Skeletal muscle tissue (tissue), 4 donors: ENCODE data around the gene MIDN. TPM values are rescaled to one million over a fixed set of nuclear protein-coding genes. Genes with fewer than 3 reads are reported as not detected.

Experiments
- H3K27ac ChIP-seq: one replicate; pipeline ENCODE4 v1.7.0; 2013; ENCODE audit warnings: mild to moderate bottlenecking, low read depth, low read length, inconsistent platforms
- H3K27me3 ChIP-seq, 3 donors: one replicate each; pipeline ENCODE4 v1.7.0; 2013; ENCODE audit warnings: low read length in 3 of 3; ENCODE audit not compliant: control insufficient read depth in 3 of 3, insufficient read depth in 3 of 3
- H3K36me3 ChIP-seq, 3 donors: one replicate each; pipeline ENCODE4 v1.7.0; 2013; ENCODE audit warnings: low read length in 3 of 3; ENCODE audit not compliant: control insufficient read depth in 3 of 3, insufficient read depth in 3 of 3
- H3K4me1 ChIP-seq, 3 donors: one replicate each; pipeline ENCODE4 v1.7.0; 2013; ENCODE audit warnings: low read length in 3 of 3, mild to moderate bottlenecking in 3 of 3; ENCODE audit not compliant: control insufficient read depth in 3 of 3, insufficient read depth in 3 of 3
- H3K4me3 ChIP-seq, 3 donors: one replicate each; pipeline ENCODE4 v1.7.0; 2013; ENCODE audit warnings: low read length in 3 of 3
- H3K9ac ChIP-seq, 3 donors: one replicate each; pipeline ENCODE4 v1.7.0; 2013; ENCODE audit warnings: low read length in 3 of 3, mild to moderate bottlenecking in 3 of 3, moderate library complexity in 2 of 3, low read depth in 1 of 3
- H3K9me3 ChIP-seq, 3 donors: one replicate each; pipeline ENCODE4 v1.7.0; 2013; ENCODE audit warnings: low read length in 3 of 3; ENCODE audit not compliant: control insufficient read depth in 3 of 3
- total RNA-seq: library from RNA; depleted of rRNA; stranded (reverse); fragments of >200 nt; gene quantifications from one replicate; pipeline ENCODE4 v1.2.3, GENCODE V29; 2014
- donor health status: Osteomylitis.

Gene MIDN
- total RNA-seq, 1 donor from 2014 or later = 5.2 TPM

DNA sequence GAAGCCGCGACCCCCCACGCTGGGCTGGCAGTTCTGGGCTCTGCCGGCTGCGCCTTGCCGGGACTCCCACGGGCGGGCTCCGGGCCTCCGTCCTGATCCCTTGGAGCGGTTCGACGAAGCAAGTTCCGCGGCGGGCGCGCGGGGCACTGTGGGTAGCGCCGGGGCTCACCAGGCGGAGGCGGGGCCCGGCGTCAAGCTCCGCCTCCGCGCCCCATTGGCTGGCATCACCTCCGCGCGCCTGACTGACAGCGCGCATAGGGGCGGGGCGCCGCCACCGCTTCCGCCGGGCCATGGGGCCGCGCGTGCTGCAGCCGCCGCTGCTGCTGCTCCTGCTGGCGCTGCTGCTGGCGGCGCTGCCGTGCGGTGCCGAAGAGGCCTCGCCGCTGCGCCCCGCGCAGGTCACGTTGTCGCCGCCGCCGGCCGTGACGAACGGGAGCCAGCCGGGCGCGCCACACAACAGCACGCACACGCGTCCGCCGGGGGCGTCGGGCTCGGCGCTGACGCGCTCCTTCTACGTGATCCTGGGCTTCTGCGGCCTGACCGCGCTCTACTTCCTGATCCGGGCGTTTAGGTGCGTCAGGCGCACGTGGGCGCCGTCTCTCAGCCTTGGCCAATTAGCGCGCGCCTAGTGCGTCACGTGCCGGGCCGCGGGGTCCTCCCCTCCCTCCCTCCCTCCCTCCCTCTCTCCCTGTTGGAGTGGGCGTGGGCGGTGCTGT lies 27.0 kb downstream of the MIDN start, which contains the start of gene FAM174C:
TSS of gene FAM174C (plus strand) at position 271 of the 716 bp plus-strand sequence. CDS start at position 291, 20 bp downstream.
- Histone ChIP-seq H3K36me3 (peaks cover 50 to 56% (median 50%) of the 10 kb centered on the region in 3 donors), H3K9me3 (no peaks in the 10 kb centered on the region), H3K27ac (peak within 1 kb of the TSS; percentile 93), H3K9ac (peak within 1 kb of the TSS; percentile 83 to 98 (median 88)), H3K4me3 (peak within 1 kb of the TSS; percentile 72 to 92 (median 91)), H3K4me1 (peaks cover 57 to 69% (median 60%) of the 10 kb centered on the region in 3 donors), H3K27me3 (no peaks in the 10 kb centered on the region)

DNA sequence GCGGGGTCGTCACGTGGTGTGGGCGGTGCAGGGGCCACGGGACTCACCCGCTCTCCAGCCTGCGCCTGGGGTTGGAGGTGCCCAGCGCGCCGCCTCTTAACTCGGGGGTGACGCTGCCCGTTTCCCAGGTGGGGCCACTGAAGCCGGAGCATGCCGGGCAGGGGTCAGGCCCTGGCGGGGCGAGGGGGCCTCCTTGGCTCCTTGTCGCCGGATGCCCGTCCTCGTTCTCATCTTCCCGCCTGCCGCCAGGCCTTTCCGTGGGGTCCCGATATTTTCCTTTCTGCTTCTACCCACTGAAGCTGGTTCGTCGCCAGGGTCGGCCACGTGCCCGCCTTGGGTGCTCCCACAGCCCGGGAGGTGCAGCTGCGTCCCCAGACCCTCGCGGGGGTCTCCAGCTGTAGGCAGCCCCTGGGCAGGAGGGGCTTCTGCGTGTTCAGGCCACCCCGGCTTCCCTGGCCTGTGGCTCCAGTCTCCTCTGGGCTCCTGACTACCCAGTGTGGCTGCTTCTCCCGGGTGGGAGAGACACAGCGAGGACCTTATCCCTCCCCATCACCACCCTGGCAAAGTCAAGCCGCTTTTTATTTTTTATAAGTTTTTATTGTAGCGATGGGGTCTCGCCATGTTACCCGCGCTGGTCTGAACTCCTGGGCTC lies 27.7 kb downstream of the MIDN start:
- Histone ChIP-seq H3K27ac (peak overlapping the region; percentile 93), H3K4me1 (peaks cover 50 to 62% (median 53%) of the 10 kb centered on the region in 3 donors), H3K9ac (peak overlapping the region; percentile 72 to 98 (median 83)), H3K27me3 (no peaks in the 10 kb centered on the region), H3K36me3 (peaks cover 45 to 51% (median 45%) of the 10 kb centered on the region in 3 donors), H3K9me3 (no peaks in the 10 kb centered on the region), H3K4me3 (peak overlapping the region; percentile 72 to 92 (median 91))

DNA sequence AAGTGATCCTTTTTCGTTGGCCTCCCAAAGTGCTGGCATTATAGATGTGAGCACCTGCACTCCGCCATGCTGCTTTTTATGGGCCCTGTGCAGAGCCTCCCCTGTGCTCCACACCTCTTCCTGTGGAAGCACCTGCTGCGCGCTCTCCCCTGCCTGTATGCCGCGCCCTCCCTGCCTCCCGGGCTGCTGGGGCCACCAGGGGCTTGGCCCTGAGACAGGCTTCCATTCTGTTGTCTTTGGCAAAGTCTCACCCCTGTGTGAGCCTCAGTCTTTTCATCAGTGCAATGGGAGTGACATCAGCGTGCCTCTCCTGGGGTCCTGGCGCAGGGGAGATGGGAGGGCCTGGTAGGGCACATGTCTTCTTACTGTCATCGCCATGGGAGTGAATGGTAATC lies 28.2 kb downstream of the MIDN start:
- Histone ChIP-seq H3K27me3 (no peaks in the 10 kb centered on the region), H3K9ac (peak overlapping the region; percentile 72 to 98 (median 83)), H3K36me3 (peaks cover 39 to 46% (median 40%) of the 10 kb centered on the region in 3 donors), H3K27ac (peak overlapping the region; percentile 93), H3K4me3 (peak overlapping the region in 1 of 3 donors; percentile 92), H3K9me3 (no peaks in the 10 kb centered on the region), H3K4me1 (peaks cover 45 to 57% (median 47%) of the 10 kb centered on the region in 3 donors)

DNA sequence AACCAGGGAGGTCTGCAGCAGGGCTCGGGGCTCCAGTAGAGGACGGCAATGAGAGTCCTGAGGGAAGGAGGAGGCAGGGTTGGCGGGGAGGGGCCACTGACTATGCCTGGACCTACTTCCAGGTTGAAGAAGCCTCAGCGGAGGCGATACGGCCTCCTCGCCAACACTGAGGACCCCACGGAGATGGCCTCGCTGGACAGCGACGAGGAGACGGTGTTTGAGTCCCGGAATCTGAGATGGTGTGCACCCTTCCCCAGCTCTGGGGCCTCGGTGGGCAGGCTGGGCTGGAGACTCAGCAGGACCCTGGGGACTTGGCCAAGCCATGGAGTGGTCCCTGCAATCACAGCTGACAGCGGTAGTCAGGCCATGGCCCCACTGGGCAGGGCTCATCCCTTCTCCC lies 28.7 kb downstream of the MIDN start:
- H3K27ac ChIP-seq = no peak overlapping the region
- no peaks in the 10 kb centered on the region for H3K9me3 ChIP-seq
- peaks cover 35 to 41% (median 36%) of the 10 kb centered on the region in 3 donors for H3K36me3 ChIP-seq
- no peak overlapping the region for H3K9ac ChIP-seq
- H3K4me1 ChIP-seq = peaks cover 40 to 53% (median 43%) of the 10 kb centered on the region in 3 donors
- H3K27me3 ChIP-seq = no peaks in the 10 kb centered on the region
- H3K4me3 ChIP-seq = no peak overlapping the region

DNA sequence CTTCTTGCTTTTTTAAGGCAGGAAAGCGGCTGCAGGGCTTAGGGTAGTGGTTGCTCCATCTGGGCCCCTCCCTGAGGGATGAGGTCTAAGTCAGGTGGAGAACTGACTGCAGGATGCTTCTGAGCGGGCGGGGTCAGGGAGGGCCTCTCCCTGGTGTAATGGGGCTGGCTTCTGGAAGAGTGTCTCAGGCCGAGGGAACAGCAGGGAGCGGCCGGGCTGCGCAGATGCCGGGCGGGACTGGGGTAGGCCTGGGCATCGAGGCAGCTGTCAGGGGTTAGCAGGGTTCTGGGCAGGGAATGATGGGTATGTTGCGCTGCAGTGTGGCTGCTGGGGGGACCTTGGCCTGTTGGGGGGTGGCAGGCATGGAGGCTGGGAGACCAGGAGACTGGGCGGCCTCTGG lies 29.7 kb downstream of the MIDN start:
- H3K27ac ChIP-seq = no peak overlapping the region
- peaks cover under 1% of the 10 kb centered on the region in 3 donors for H3K27me3 ChIP-seq
- peaks cover 26 to 33% (median 28%) of the 10 kb centered on the region in 3 donors for H3K36me3 ChIP-seq

DNA sequence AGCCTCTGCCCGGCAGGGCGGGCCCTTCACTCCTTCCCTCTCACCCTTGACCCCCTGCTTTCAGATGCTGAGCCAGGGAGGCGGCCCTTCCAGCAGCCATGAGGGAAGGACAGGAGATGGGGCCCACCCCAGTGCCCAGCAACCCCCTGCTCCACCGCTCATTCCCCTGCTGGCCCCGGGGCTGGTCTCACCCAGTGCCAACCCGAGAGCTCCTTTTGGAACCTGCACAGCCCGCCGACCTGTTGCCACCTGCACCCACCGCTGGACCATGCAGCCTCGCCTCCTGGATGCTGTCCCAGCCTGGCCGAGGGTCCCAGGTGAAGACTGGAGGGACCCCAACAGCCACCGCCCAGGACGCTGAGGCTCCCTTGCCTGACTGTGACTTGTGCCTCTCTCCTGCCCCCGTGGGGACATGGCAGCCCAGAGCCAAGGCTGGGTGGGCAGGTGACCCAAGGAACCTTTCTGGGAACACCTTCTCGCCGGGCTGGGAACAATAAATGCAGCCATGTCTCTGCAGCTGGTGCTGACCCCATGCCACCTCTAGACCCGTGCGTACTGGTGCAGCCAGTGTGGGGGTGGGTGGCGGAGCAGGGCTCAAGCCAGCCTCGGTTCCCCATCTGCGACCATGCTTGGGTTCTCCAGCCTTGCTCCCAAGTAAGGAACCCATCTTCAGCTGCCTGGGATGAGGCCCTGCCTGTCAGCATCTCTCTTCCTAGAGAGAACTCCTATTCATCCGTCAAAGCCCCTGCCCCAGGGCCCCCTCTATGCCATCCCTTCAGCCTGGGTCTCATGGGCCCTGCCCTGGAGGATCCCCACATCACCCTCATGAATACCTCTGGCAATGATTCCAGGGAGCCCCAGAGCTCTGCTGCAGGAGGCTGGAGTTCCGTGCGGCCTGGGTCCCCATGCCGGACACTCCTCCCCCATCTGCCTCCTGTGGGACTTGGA lies 30.6 kb downstream of the MIDN start:
- Histone ChIP-seq H3K27me3 (peaks cover 10% of the 10 kb centered on the region in 3 donors), H3K36me3 (peaks cover 16 to 24% (median 19%) of the 10 kb centered on the region in 3 donors), H3K27ac (no peak overlapping the region), H3K9me3 (no peaks in the 10 kb centered on the region), H3K4me1 (peaks cover 21 to 34% (median 24%) of the 10 kb centered on the region in 3 donors), H3K9ac (no peak overlapping the region), H3K4me3 (no peak overlapping the region)

More for the DNA sequence above, 29.7 kb downstream of the MIDN start:
- H3K4me1 ChIP-seq = peaks cover 30 to 43% (median 33%) of the 10 kb centered on the region in 3 donors
- H3K4me3 ChIP-seq = no peak overlapping the region
- no peaks in the 10 kb centered on the region for H3K9me3 ChIP-seq
- no peak overlapping the region for H3K9ac ChIP-seq

DNA sequence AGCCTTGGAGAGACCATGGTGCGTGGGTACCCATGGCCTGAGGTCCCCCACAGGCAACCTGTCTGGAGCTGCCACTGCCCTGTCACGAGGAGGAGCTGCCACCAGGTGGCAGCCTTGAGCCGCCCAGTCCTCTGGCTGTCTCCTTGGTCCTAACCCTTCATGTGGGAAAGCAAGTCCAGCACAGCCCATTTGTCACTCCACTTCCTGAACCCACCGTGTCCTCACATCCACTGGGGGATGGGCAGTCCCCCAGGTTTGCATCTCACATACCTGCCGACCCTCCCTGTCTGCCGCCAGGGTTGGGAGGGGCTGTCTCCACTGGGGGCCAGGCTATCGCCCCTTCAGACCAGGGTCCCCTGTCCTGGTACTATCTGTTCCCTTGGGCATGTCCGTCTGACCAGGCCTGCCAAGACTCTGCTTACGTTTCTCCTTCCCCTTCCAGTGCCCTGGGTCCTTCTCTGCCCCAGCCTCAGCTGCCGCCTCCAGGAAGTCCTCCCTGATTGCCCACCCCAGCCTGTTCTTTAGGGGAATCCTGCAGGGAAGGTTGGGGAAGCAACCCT lies 31.5 kb downstream of the MIDN start:
- H3K27ac ChIP-seq = no peak overlapping the region
- peaks cover 8 to 16% (median 10%) of the 10 kb centered on the region in 3 donors for H3K36me3 ChIP-seq
- peaks cover 12 to 25% (median 15%) of the 10 kb centered on the region in 3 donors for H3K4me1 ChIP-seq
- no peak overlapping the region for H3K4me3 ChIP-seq
- no peaks in the 10 kb centered on the region for H3K9me3 ChIP-seq
- peaks cover 18% of the 10 kb centered on the region in 3 donors for H3K27me3 ChIP-seq
- H3K9ac ChIP-seq = no peak overlapping the region

DNA sequence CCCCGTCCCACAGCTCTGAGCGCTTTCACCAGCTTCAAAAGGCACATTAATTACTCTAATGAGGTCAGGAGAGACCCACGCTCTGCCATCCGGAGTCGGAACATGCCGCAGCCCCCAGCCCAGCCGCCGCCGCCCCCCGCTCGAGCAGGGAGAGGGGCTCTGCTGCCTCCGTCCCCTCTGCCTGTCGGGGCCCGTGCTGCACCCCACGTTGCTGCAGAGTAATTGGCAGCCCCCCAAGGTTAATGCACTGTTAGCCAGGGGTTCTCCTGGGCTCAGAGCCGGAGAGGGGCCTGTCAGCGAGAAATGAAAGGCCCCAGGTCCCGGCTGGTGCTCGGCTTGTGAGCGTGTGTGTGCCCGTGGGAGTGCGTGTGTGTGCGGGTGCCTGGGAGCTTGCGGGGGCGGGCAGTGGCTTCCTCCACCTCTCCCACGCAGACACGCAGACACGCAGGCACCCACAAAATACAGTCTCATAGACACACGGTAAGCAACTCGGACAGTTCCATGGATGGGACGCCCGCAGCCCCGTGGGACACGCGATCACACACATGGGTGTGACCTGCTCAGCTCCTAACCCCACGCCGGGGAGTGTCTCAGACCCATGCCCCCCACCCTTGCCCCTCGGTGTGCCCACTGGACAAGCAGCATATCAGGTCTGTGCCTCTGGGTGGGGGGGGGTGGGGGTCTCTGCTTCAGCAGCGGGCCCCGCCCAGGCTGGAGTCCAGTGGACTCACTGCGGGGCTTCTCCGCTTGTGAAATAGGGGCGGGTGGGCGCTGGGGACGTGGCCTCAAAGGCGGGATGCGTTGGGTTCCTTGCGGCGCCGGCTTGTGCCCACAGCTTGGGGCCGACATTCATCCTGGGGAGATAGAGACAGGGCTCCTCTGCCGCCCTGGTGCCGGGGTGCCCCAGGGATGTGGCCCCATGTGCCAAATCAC lies 32.5 kb downstream of the MIDN start:
- Histone ChIP-seq H3K9me3 (no peaks in the 10 kb centered on the region), H3K4me3 (no peak overlapping the region), H3K9ac (no peak overlapping the region), H3K4me1 (peaks cover 9 to 21% (median 12%) of the 10 kb centered on the region in 3 donors), H3K27me3 (peaks cover 24% of the 10 kb centered on the region in 3 donors), H3K36me3 (peaks cover 8 to 14% (median 9%) of the 10 kb centered on the region in 3 donors), H3K27ac (no peak overlapping the region)
